Osteoblast (primary cell): ENCODE data around the gene MCM9. TPM values are rescaled to one million over a fixed set of nuclear protein-coding genes. Genes with fewer than 3 reads are reported as not detected.

ENCODE experiments used
- DNase-seq: peaks from one replicate; pipeline ENCODE4 v3.0.0; 2011; ENCODE audit warnings: low spot score, mixed read lengths; ENCODE audit not compliant: insufficient read length; ENCODE audit errors: missing footprints
- H2AFZ ChIP-seq: 2 replicates; pipeline ENCODE4 v1.6.0; 2011; ENCODE audit warnings: mild to moderate bottlenecking, low read length
- H3K27ac ChIP-seq: 2 replicates; pipeline ENCODE4 v1.5.1; 2011; ENCODE audit warnings: mild to moderate bottlenecking, low read depth, low read length, moderate library complexity
- H3K27me3 ChIP-seq: 2 replicates; pipeline ENCODE4 v1.6.0; 2012; ENCODE audit warnings: mild to moderate bottlenecking, control low read depth, inconsistent platforms, low read length, moderate library complexity; ENCODE audit not compliant: insufficient read depth
- H3K36me3 ChIP-seq: 2 replicates; pipeline ENCODE4 v1.5.1; 2011; ENCODE audit warnings: mild to moderate bottlenecking, low read length, control low read depth, moderate library complexity; ENCODE audit not compliant: insufficient read depth
- H3K4me1 ChIP-seq: 2 replicates; pipeline ENCODE4 v1.5.1; 2011; ENCODE audit warnings: mild to moderate bottlenecking, low read length, control low read depth, moderate library complexity; ENCODE audit not compliant: insufficient read depth
- H3K4me2 ChIP-seq: 2 replicates; pipeline ENCODE4 v1.6.0; 2011; ENCODE audit warnings: mild to moderate bottlenecking, low read length; ENCODE audit not compliant: insufficient read depth
- H3K4me3 ChIP-seq: fragments of 200-600 bp; sonication (generic); 3 replicates; pipeline ENCODE4 v1.5.1; 2012; ENCODE audit warnings: mild to moderate bottlenecking, low read length, inconsistent platforms; ENCODE audit not compliant: insufficient read depth
- H3K79me2 ChIP-seq: 2 replicates; pipeline ENCODE4 v1.6.0; 2012; ENCODE audit warnings: mild to moderate bottlenecking, low read length, control low read depth, inconsistent platforms; ENCODE audit not compliant: insufficient read depth
- H3K9me3 ChIP-seq: 2 replicates; pipeline ENCODE4 v1.5.1; 2011; ENCODE audit warnings: low read depth, low read length, control low read depth
- H4K20me1 ChIP-seq: 2 replicates; pipeline ENCODE4 v1.6.0; 2012; ENCODE audit warnings: mild to moderate bottlenecking, low read length, control low read depth; ENCODE audit not compliant: insufficient read depth
- total RNA-seq: library from RNA; depleted of rRNA; stranded (reverse); fragments of >200 nt; gene quantifications from 2 replicates; pipeline ENCODE4 v1.2.3, GENCODE V29; 2012
- TF ChIP-seq, protein P1 (sequence below): IDR thresholded peaks from 2 replicates; pipeline ENCODE4 v1.5.1; 2011; ENCODE audit warnings: mild to moderate bottlenecking, low read depth, low read length, moderate library complexity; ENCODE audit errors: extremely low read depth

Gene MCM9
- total RNA-seq, 1 donor: 15.2 TPM

DNA sequence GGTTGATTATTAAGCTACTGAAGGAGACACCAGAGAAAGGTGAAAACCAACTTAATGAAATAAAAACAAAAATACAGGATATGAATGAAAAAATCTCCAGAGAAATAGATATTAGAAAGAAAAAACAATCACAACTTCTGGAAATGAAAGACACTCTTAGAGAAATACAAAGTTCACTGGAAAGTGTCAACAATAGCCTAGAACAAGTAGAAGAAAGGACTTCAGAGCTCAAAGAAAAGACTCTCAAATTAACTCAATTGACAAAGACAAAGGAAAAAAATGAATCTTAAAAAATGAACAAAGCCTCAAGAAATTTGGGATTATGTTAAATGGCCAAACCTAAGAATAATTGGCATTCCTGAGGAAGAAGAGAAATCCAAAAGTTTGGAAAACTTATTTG, 10.3 kb upstream of the MCM9 start:
- Histone ChIP-seq H3K9me3 (peaks cover 1% of the 10 kb centered on the region), H3K36me3 (no peaks in the 10 kb centered on the region), H3K4me1 (no peaks in the 10 kb centered on the region), H3K79me2 (no peaks in the 10 kb centered on the region), H3K4me2 (no peak overlapping the region), H4K20me1 (no peaks in the 10 kb centered on the region), H3K27me3 (no peaks in the 10 kb centered on the region), H2AFZ (no peak overlapping the region), H3K4me3 (no peak overlapping the region), H3K27ac (no peak overlapping the region)
- DNase-seq: no peak
- TF ChIP-seq, protein P1, sequence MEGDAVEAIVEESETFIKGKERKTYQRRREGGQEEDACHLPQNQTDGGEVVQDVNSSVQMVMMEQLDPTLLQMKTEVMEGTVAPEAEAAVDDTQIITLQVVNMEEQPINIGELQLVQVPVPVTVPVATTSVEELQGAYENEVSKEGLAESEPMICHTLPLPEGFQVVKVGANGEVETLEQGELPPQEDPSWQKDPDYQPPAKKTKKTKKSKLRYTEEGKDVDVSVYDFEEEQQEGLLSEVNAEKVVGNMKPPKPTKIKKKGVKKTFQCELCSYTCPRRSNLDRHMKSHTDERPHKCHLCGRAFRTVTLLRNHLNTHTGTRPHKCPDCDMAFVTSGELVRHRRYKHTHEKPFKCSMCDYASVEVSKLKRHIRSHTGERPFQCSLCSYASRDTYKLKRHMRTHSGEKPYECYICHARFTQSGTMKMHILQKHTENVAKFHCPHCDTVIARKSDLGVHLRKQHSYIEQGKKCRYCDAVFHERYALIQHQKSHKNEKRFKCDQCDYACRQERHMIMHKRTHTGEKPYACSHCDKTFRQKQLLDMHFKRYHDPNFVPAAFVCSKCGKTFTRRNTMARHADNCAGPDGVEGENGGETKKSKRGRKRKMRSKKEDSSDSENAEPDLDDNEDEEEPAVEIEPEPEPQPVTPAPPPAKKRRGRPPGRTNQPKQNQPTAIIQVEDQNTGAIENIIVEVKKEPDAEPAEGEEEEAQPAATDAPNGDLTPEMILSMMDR: no peak

DNA sequence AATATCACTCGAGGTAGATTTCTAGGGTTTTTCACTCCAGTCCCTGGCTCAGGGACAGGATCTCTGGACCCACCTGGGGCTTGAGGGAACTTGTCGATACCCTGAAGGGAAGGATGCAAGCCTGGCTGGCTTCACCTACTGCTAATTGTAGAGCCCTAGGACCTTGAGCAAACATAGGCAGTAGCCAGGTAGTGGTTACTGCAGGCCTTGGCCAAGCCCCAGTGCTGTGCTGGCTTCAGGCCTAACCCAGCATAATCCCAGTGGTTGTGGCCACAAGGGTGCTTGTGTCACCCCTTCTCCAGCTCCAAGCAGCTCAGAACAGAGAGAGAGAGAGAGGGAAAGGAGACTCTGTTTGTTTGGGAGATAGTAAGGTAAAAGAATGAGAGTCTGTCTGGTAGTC, 5.8 kb upstream of the MCM9 start:
- H3K79me2 ChIP-seq: peaks cover 6% of the 10 kb centered on the region
- no peaks in the 10 kb centered on the region for H3K27me3 ChIP-seq
- H3K36me3 ChIP-seq: no peaks in the 10 kb centered on the region
- no peak overlapping the region for H3K4me3 ChIP-seq
- no peak overlapping the region for H3K27ac ChIP-seq
- TF ChIP-seq, protein P1: no peak
- peaks cover 1% of the 10 kb centered on the region for H3K9me3 ChIP-seq
- peaks cover 4% of the 10 kb centered on the region for H3K4me1 ChIP-seq
- H3K4me2 ChIP-seq: no peak overlapping the region
- H2AFZ ChIP-seq: no peak overlapping the region
- H4K20me1 ChIP-seq: no peaks in the 10 kb centered on the region
- DNase-seq: no peak

DNA sequence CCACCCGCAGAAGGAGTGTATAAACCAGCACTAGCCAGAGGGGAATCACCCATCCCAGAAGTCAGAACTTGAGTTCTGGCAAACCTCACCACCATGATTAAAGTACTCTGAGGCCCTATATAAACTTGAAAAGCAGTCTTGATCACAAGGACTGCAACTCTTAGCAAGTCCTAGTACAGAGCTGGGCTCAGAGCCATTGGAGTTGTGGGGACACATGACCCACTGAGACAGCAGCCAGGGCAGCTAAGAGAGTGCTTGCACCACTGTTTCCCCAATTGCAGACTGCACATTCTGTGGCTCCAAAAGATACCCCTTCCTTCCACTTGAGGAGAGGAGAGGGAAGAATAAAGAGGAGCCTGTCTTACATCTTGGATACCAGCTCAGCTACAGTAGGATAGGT, 4.7 kb upstream of the MCM9 start:
- H3K36me3 ChIP-seq: no peaks in the 10 kb centered on the region
- H3K27ac ChIP-seq: no peak overlapping the region
- H4K20me1 ChIP-seq: no peaks in the 10 kb centered on the region
- no peak overlapping the region for H3K4me3 ChIP-seq
- TF ChIP-seq, protein P1: no peak
- H3K4me1 ChIP-seq: peaks cover 4% of the 10 kb centered on the region
- H3K4me2 ChIP-seq: no peak overlapping the region
- no peaks in the 10 kb centered on the region for H3K27me3 ChIP-seq
- H3K9me3 ChIP-seq: peaks cover under 1% of the 10 kb centered on the region
- peaks cover 6% of the 10 kb centered on the region for H3K79me2 ChIP-seq
- no peak for DNase-seq
- H2AFZ ChIP-seq: no peak overlapping the region

DNA sequence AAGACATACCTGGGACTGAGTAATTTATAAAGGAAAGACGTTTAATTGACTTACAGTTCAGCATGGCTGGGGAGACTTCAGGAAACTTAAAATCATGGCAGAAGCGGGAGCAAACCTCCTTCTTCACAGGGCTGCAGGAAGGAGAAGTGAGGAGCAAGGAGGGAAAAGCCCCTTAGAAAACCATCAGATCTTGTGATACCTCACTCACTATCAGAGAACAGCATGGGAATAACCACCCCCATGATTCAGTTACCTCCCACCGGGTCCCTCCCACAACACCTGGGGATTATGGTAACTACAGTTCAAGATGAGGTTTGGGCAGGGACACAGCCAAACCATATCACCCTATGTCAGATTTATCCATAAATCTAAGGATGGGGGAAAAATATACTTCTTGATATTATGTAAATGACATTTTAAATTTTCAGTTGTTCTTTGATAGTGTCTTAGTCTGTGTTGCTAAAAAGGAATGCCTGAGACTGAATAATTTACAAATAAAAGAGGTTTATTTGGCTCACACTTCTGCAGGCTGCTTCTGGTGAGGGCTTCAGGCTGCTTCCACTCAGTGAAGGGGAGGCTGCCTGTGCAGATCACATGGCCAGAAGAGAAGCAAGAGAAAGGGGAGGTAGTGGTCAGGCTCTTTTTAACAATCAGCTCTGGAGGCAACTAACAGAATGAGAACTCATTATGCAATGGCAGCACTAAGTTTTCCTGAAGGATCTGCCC, 1.2 kb upstream of the MCM9 start:
- peaks cover 3% of the 10 kb centered on the region for H4K20me1 ChIP-seq
- DNase-seq: no peak
- no peaks in the 10 kb centered on the region for H3K27me3 ChIP-seq
- H3K9me3 ChIP-seq: no peaks in the 10 kb centered on the region
- peak overlapping the region; percentile 92 for H2AFZ ChIP-seq
- peaks cover 20% of the 10 kb centered on the region for H3K79me2 ChIP-seq
- H3K4me2 ChIP-seq: peak overlapping the region; percentile 81
- H3K4me1 ChIP-seq: peaks cover 9% of the 10 kb centered on the region
- no peaks in the 10 kb centered on the region for H3K36me3 ChIP-seq
- H3K4me3 ChIP-seq: no peak overlapping the region
- TF ChIP-seq, protein P1: no peak
- H3K27ac ChIP-seq: no peak overlapping the region
